HG03095 (cell line): Measurements from ENCODE around the gene CNMD.
"Not testable (repeated sequence)": the region's sequence is repeated elsewhere in the genome, so short reads cannot be mapped to it uniquely, and the experiment has no call there.

Experiments used
- ATAC-seq: cut with Tn5 transposase; IDR thresholded peaks from one replicate; pipeline ENCODE4 v1.9.1; 2021; ENCODE audit warnings: moderate library complexity; ENCODE audit not compliant: unreplicated experiment

CNMD gene

DNA sequence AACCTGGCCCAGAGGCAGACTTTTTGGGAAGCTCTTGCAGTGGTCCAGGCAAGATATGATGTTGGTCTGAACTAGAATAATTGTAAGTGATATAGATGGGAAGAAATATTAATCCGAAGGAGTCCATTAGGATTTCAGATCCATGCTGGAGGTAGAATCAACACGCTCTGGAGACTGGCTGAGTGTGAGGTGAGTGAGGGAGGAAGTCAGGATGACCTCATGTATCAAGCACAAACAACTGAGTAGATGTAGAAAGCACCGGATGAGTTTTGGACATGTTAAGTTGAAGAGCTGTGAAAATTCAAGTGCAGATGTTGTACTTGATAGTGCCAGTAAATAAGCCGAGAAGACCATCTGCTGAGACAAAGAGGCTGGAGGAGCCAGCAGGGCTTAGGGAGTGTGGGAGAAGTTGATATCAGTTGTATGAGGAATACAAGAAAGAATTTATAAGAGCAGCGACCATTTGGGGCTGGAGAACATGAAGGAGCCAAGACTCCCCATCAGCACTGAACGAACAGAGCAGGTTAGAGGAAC lies 5.3 kb upstream of the CNMD start:
- no peak for ATAC-seq

DNA sequence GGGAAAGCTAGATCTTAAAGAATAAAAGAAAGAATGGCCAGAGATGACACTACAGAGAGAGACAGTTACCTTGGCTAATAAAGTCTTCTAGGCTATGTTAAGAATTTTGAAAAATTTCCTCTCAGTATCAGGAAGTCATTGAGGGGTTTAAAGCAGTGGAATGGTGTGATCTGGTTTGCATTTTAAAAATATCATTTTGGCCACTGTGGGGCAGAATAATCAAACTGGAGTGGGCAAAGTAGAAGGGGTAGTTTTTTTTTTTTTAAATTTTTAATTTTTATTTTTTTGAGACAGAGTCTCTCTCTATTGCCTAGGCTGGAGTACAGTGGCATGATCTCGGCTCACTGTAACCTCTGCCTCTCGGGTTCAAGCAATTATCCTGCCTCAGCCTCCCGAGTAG lies 4.4 kb upstream of the CNMD start:
- no peak for ATAC-seq

DNA sequence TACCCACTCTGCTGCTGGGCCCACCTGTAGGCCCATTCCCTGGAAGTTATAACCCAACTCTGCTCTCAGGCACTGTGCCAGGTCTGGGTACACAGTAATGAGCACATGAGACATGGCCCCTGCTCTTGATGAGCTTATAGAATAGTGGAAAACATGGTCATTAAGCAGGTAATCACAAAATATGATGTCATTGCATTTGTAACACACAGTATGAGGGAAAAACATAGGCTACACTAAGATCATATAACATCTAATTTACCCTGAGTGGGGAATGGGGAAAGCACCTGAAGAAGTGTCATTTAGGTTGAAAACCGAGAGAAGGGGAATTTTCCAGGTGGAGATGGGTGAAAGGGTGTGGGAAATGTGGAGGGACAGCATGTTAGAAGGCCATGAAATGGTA lies 3.9 kb upstream of the CNMD start:
- ATAC-seq = no peak

DNA sequence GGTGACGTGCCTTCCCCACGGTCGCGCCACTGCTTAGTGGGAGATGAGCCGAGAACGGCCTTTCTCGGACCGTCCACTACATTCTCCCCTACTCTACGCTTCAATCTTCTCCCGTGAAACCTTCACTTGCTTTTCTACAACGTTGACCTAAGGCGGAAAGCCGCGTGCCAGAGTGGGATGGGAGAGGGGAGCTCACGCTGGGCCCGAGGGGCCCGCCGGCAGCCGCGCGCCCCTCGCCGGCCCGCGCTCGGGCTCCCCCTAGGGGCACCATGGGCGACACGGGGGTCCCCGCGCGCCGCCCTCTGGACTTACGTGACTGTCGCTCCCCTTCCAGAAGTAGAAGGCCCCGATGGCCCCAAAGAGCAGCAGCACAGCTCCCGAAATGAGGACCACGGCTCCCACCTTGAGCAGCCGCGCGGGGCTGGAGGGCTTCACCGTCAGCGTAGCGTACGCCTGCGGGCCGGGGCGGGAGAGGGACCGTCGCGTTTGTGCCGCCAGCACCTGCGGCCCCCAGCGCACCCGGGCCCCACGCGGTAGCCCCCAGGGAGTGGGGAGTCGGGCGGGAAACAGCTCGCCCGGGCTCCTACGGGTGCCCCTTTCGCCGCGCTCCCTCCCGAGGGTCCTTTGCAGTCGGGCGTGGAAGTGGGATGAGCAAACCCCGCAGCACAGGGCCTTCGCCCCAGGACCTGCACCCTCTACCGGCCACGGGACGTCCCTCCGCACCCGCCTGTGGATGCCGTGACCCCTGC lies 727 bp downstream of the CNMD start:
- peak; percentile 66 for ATAC-seq

DNA sequence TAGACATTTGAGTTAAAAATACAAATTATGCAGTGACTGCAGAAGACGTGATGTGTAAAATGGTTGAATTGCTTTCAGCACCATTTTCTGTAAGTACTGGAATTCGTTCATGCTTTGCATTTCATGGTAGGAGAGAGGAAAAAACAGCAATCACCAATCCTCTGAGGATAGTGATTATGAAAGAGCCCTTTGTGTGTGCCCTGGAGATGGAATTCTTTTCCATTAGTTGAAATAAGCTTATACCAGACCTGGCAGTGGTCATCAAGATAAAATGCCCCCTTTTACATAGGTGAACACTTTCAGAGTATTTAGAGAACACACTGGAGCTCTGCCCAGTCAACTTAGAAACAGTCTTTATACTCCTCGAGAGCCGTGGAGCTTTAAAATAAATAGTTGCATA lies 1.7 kb downstream of the CNMD start:
- ATAC-seq = no peak

DNA sequence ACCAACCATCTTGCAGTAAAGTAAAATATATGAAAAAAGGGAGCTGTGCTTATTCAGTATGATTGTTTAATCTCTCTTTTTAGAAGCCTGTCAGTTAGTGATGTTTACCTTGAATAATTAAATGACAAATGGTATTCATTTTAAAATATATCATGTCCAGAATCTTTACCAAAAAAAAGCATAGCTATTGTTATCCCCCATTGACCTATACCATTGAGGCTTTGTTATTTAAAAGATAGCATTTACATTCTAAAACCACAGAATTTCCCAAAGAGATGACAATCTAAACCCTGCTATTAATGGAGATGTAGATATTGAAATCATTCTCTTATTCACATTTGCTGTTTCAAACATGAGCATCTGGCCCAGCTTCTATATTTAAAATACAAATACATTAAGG lies 2.2 kb downstream of the CNMD start:
- no peak for ATAC-seq

DNA sequence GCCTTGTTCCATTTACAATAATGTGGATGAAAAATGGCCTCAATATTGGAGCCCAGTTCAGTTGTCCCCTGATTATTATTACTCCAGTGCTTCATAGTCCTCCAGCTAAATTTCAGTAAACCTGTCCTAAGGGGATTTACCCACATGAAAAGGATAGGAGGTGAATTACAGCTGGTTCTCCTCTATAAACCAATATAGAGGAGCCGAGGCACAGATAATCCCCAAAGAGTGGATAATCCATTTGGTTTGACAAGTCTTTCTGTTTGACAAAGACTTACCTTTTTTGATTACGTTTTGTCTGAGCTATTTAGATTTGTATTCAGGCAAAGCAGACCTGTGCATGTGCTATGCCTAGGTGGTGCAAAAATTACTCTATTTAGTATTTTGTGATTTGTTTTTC lies 2.7 kb downstream of the CNMD start:
- no peak for ATAC-seq

DNA sequence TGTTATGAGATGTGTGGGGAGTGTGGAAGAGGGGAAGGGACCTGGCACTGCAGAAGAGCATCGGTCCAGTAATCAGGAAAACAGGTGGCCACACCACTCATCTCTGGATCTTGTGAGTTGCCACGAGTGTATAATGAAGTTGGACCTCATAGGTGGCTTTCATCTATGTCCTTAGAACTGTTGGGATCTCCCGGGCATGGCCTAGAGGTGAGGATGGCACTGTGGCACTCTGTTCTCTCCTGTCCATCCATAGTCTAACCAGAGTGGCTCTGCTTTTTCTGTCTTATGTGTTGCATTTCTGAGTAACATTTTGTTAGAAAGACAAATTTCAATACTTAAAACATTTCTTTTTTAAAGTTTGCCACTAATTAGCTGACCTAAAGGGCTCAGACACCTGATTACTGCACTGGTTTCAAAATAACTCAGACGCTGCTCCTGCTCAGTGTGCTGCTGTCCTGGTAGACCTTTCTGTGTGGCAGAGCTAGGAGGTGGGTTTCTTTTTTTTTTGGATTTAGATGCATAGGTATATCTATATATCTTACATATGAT lies 5.5 kb downstream of the CNMD start:
- ATAC-seq = no peak

DNA sequence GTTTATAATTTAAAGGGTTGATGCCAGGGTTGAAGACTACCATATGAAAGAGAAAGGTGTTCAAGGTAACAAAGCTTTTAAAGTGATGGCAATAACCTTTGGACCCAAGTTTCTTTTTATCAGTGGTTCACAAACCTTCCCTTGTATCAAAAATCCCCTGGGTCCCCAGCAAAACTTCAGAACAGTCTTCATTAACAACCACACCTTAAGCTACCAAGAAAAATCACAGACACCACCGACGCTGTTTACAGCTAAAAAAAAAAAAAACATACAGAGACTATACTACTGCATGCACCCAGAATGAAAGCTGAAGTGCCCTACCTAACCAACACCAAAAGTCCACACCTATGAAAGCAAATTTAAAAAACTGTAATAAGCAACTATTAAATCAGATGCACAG lies 13.4 kb downstream of the CNMD start:
- ATAC-seq = no peak

DNA sequence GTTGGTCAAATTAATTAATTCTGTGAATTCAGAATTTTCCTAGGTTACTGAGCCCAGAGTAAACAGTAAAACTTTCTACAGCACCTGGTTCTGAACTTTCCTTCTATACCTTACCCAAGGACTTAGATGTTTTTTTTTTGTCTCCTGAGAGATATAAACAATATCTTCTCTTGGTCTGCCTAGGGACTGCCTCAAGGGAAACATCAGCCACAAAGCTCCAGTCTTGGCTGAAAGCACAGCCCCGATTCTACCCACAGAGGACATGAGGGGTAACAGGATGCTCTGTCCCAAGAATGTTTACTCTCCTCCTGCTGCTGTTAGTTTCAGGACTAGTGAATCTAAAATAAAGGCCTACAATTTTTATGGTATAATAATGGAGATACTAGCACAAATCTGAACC lies 14.3 kb downstream of the CNMD start:
- ATAC-seq = no peak

DNA sequence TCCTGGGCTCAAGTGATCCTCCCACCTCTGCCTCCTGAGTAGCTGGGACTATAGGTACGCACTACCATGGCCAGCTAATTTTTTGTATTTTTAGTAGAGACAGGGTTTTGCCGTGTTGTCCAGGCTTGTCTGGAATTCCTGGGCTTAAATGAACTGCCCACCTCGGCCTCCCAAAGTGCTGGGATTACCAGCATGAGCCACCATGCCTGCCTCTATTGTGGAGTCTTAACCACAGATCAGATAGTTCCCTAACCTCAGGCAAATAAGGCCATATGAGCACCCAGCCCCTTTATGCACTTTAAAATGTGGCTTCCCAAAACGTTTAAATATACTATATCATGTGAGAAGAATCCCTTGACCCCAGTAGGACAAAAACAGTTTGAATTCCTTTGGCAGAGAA lies 16.4 kb downstream of the CNMD start:
- no peak for ATAC-seq

DNA sequence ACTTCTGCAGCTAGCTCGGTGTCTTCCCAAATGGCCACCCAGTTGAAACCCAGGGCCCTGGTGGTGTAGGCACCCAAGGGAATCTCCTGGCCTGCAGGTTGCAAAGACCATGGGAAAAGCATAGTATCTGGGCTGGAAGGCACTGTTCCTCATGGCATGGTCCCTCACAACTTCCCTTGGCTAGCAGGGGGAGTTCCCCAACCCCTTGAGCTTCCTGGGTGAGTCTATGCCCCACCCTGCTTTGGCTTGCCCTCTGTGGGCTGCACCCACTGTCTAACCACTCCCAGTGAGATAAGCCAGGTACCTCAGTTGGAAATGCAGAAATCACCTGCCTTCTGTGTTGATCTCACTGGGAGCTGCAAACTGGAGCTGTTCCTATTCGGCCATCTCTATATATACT lies 18.3 kb downstream of the CNMD start:
- not testable (repeated sequence) for ATAC-seq

DNA sequence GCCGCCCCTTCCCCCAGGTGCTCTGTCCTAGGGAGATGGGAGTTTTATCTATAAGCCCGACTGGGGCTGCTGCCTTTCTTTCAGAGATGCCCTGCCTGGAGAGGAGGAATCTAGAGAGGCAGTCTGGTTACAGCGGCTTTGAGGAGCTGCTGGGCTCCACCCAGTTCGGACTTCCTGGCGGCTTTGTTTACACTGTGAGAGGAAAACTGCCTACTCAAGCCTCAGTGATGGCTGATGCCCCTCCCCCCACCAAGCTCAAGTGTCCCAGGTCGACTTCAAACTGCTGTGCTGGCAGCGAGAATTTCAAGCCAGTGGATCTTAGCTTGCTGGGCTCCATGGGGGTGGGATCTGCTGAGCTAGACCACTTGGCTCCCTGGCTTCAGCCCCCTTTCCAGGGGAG lies 18.7 kb downstream of the CNMD start:
- ATAC-seq = not testable (repeated sequence)

DNA sequence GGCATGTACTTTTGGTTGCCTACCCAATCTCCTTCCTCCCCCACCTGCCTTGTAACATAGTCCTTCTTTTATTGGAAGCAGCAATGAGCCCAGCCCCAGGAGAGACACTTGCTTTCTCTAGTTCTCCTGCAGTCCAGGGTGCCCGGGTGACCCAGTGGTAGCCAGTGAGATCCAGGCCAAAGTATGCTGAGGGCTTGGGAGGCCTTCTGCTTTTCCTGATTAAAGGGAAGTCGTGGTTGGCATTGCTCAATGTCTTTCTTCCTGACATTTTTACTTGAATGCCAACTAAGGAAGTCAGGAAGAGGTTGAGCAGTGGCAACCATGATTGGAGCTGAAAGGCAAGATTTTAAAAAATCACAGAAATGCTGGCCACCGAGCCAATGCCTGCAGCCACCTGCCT lies 25.7 kb downstream of the CNMD start:
- no peak for ATAC-seq

DNA sequence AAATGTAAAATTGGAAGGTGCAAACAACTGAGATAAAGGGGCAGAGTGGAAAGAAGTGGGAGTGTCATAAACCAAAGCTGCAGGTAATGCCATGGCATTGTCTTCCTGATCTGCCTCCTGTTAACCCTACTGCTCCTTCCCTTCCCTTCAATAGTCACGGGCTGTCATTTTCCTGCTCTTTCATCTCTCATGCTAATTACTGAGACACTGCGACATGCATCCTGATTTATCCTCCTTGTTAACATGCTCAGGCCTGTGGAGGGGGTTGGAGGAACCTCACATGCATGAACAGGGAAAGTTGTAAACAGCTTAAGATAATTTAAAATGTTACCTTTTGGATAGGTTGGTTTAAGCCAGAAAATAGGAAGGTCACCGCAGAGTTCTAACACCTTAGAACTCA lies 27.2 kb downstream of the CNMD start:
- ATAC-seq = no peak

DNA sequence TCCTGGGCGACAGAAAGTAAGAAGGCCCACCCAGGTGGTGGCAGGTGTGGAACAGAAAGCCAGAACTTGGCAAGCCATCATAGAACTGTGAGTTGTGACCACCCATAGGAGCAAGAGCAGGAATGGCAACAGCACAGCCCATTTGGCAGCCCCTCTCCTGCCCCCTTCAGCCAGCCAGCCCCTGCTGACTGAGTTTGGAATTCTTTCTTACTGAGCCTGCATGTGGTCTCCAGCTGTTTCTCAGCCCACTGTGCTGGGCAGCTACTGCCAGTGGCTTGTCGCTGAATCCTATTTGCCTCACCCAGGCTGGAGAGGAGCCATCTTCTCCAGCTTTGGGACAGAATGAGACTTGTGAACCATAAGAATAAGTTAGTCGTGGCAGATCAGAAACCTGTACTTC lies 28.3 kb downstream of the CNMD start:
- no peak for ATAC-seq

DNA sequence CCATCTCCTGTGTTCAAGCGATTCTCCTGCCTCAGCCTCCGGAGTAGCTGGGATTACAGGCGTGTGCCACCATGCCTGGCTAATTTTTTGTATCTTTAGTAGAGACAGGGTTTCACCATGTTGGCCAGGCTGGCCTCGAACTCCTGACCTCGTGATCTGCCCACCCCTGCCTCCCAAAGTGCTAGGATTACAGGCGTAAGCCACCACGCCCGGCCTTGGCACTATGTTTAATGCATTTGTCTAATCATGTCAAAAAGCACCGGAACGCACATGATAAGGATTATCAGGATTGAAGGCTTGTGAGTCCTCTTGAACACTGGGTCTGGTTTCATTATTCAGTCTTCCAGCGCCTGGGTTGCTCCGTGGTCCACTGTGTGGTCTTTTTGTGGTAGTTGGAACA lies 31.4 kb downstream of the CNMD start:
- ATAC-seq = not testable (repeated sequence)

DNA sequence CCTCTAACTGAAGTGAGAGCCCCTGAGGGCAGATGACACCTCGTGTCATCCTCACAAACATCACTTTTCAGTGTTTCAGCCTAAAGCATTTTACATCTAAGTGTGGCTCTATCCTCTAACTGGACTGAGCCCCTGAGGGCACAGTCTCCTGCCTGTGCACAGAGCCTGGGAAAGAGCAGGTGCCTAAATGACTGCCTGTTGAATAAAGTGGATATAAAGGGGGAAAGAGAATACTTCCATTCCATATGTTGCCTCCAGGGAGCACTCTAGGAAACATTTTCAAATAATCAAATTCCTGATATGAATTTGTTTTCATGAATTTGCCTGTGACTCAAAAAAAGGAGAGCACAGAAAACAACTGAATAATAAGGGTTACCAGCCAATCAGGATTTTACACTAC lies 32.2 kb downstream of the CNMD start:
- no peak for ATAC-seq

DNA sequence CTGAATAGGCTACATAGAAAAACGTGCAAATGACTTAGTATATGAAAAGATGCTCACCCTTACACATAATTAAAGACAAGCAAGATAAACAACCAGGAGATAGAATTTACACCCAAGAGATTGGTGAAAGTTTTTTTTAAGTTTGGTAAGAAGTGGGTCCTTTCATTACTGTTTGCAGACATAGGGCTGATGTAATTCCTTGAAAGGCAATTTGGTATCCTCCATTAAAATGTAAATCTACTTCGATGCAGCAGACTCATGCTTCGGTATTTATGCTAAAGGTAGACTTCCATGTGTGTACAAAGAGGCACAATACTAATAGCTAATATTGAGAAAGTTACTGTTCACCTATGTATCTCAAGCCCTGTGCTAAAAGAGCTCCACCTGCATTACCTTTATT lies 33.5 kb downstream of the CNMD start:
- no peak for ATAC-seq

DNA sequence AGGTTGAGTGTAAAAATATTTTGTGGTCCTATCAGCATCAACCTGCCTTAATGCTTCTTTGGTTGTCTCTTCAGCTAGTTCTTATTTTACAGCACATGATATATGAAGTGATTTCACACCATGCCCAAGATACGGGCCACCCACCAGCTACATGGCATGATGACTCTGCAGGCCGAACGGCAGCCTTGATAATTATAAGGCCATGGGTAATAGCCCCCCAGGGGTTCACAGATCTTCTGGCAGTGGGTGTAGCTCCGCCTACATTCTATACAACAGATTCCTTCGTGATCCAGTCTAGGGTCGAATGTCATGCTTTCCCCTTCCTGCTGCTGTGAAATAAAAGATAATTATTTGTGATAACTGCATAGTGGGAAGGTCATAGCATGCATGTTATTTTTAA lies 36.1 kb downstream of the CNMD start:
- ATAC-seq = no peak

DNA sequence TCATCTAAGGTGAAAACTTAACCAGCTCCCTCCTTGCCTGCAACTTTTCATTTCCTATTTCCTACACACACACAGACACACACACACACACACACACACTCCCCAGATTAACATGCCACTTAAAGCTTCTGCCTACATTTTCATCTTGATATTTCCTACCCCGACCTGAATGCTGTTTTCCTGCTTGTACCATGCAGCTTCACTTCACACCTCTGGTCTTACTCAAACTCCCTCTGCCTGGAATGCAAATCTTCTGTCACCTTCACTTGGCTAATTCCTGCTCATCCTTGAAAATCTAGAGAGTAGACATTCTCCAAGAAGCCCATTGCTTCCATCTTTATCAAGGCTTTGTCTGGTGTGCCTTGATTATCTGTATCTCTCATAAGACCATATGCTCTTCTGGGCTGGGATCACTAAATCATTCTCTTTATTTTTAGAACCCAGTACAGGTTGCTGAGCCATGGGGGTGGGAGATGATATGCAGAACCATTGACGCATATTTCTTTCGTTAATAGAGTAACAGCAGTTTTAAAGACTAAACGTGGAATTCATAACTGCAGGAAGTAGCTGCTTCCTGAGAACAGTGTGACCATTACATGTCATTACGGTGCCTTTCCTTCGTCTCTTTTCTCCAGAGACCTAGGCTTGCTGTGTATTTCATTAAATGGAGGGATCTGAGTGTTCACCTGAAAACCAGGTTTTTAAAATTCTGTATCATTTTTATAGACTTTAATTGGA lies 37.7 kb downstream of the CNMD start:
- ATAC-seq = no peak

DNA sequence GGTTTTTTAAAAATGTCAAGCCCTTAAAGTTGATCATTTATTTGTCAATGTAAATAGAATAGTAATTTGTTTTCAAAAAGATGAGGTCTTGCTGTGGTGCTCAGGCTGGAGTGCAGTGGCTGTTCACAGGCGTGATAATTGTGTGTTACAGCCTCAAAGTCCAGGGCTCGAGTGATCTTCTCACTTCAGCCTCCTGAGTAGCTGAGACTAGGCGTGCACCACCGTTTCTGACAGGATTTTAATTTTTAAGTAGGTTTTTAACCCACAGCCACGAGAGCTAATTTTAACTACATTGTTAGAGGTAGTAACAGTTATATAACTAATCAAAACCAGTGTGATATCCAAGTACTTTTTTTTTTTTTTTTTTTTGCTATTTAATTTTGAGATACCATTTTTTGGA lies 43.1 kb downstream of the CNMD start:
- ATAC-seq = no peak
